Measurements from ENCODE around the gene BASP1.
"Not testable (repeated sequence)": the region's sequence is repeated elsewhere in the genome, so short reads cannot be mapped to it uniquely, and the experiment has no call there.

Gene BASP1

DNA sequence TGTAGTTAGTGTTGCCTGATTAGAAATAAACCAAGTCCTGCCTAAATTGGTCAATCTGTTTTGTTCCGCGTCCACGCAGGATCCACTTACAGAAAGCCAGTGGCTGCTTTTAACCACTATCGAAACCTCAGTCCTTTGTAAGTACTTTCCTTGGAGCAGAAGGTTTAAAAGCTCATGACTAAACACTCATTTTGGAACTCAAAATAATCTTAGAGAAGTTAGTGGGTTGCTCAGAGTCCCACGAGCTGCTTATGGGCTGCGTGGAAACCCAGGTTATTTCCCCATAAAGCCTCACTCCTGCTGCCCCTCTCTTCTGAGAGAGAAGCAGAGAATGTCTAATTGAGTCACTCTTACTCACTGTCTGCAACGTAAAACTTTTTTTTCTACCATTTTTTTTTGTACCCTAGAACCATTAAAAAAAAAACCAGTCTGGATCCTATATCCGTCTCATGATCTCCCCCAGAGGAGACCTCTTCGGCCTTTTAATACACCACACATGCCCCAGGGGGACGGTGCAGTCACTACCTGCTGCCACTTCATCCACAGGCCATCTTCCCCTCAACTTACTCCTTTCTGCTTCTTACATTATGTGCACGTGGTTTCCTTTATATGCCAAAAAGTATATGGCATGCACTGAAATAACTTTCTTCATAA is 7.6 kb downstream of the BASP1 start:
- no peak for DNase-seq

DNA sequence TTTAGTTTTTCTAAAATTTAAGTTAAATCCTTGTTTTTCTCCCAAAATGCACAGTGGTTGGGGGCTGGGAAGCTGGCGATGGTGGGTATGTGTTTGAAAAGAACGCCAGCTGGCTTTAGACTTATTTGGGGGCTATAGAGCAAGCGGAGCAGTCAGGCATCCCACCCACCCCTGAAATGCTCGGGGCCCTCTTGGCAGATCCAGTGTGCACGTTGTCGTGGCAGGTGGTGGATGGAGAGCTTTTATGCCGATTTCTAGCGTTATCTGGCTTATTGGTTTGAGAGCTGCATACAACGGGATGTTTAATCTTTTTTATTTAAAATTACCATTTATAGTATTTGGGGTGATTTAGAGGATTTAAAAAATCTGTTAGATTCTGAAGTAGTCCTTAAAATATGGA is 8.1 kb downstream of the BASP1 start:
- DNase-seq, result no peak

DNA sequence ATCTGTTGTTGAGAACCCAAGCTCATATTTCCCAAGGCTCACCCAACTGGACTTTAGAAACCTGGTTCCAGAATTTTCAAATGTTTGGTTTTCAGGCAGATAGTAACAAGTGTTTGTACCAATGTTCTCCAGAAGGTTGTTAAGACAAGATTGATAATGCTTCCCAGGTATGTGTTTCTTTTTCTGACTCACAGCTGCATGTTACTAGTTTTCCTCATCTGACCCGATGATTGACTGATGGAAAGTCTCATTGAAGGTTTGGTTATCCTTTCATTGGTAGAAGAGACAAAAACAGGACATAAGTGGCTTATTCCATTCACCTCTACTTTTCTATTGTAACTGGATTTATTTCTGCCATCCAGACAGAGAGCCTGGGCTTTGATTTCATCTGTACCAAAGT is 10.4 kb downstream of the BASP1 start:
- DNase-seq, result no peak

DNA sequence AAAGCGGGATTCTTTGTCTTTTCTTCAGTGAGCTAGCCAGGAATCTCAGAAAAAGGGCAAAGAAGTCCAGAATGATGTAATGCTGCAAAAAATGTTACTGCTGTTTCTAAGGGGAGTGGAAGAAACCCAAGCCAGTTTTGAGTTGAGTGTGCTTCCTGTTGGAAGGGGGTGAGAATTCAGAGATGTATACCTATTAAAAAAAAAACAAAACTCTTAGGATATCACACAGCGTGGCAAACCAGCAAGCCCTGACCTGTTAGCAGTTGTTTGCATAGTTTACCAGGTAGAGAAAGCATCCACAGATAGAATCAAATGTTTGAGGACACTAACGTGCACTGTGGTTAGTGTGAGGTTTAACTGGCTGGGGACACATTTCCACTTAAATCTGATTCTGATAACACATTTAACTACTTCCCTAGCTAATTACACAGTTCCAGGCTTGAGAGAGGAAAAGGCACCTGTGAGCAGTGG is 11.4 kb downstream of the BASP1 start:
- DNase-seq, result no peak

DNA sequence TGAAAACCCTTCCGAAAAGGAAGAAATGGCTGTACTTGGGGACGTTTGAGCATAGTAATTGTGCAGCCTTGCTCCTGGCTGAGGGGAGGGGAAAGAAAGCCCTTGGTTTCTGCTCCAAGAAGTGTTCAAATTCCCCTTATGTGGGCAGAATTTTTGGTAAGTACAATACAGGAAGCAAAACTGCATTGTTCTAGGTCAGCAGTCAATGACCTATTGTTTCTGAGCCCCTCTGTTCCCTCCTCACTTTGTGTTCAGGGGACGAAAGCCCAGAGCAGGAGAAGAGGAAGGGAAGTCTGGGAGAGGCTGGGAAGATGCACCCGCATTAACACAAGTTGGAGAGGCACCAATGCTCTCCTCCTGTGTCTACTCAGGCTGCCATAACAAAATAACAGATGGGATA is 11.9 kb downstream of the BASP1 start:
- peak in 1 of 2 experiments; percentile 34 for DNase-seq

DNA sequence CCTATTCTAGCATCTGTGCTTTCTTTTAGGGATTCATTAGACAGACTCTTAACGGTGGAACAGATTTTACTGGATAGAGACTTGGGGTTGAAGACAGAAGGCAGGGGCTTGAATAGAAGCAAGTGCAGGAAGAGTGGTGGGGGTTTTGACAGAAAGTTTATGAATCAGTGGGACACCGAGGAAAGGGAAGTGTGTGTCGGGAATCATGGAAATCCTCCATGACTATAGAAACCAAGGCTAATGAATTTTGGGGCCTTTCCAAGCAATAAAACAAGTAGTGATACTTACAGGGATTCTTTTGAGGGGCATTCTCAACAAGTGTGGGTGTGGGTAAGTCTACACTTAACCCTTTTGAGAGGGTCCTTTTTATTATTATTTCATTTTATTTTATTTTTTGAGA is 12.8 kb downstream of the BASP1 start:
- no peak for DNase-seq

DNA sequence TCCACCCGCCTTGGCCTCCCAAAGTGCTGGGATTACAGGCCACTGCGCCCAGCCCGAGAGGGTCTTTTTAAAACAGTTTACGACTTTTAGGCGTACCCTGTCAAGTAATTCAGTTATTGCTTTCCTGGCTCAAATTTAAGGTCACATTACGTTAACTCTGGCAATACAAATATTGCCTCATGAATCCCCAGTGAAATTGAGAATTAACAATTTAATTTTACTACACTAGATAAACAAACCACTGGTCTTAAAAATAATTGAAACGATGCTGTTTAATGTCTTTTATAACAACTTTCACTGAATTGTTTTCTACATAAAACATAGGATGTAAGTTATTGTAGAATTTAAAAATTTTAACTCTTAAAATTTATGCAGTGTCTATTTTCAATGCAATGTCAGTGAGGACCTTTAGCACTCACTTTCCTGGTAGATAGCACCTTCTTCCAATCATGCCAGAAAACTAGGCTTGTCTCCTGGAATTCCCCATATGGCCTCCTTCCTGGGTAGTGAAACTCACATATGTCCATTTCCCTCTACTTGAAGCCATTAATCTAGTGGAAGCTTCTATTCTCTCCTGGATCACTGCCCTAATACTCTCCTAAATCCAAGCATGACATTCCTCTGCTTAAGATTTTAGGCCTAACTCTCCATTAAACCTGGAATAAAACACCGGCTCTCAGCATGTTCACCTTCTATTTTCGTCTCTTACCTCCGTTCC is 13.5 kb downstream of the BASP1 start:
- peak in 1 of 2 experiments; percentile 49 for DNase-seq

DNA sequence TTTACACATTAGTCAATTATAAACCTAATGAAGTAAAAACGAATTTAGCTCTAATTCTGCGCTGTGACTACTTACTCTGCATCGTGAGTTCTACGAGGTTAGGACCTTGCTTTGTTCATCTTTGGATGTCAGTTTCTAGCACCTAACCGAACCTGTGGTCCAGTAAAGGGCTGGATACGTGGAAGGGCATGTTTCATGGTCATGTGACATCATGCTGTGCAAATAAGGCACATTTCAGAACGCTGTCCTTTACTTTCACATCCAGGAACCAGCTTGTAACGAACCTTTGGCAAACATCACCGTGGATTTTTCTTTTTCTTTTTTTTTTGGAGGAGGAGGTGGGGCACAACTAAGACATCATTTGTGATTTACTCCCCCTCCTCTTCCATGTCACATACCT is 15.0 kb downstream of the BASP1 start:
- no peak for DNase-seq

DNA sequence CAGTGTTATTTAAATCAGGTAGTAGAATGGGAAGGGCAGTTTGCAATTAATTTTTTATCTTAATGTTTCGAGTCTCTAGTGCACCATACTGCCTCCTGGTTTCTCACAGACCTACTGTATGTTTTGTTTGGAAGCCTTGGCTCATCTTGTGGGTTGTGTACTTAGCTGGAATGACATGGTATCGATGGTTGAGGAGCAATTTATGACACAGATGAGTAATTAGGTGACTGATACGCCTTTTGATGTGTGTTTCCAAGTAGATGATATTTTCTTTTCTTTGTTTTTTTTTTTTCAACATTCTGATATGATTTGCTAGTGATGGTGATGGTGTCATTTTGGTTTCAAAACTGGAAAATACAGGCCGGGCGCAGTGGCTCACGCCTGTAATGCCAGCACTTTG is 16.1 kb downstream of the BASP1 start:
- no peak for DNase-seq

DNA sequence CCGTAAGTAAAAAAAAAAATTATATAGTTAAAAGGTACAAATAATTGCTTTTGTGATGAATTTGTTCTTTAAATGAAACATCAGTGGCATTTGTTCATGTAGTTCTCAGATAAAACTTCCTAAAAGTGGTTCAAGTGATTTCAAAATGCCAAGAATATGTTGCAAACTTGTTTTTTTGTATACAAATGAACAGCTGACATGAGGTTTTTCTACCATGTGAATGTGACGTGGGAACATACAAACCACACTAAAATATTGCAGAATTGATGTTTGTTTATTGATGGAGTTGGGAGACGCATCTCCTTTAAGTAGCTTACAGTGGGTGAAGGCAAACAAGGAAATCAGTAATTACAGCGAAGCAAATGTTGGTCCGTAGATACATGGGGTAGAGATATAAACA is 16.9 kb downstream of the BASP1 start:
- DNase-seq, result no peak

DNA sequence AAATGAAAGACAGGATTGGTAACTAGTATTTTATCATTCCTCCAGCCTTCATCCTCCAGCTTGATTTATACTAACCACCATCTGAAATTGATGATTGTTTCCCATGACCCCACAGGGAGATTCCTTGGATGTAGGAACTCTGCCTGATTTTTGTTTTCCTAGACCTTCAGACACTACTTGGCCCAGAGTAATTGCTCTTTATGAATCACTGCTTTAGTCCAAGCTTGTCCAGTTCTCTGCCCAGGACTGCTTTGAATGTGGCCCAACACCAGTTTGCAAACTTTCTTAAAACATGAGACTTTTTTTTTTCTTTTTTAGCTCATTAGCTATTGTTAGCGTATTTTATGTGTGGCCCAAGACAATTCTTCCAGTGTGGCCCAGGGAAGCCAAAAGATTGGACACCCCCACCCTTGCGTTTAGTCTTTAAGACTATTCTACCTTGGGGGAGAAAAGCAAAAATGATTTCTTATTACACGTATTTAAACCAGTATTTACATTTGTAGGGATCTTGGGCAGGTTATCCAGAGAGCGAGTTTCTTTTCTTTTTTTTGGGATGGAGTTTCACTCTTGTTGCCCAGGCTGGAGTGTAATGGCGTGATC is 18.4 kb downstream of the BASP1 start:
- DNase-seq, result no peak

DNA sequence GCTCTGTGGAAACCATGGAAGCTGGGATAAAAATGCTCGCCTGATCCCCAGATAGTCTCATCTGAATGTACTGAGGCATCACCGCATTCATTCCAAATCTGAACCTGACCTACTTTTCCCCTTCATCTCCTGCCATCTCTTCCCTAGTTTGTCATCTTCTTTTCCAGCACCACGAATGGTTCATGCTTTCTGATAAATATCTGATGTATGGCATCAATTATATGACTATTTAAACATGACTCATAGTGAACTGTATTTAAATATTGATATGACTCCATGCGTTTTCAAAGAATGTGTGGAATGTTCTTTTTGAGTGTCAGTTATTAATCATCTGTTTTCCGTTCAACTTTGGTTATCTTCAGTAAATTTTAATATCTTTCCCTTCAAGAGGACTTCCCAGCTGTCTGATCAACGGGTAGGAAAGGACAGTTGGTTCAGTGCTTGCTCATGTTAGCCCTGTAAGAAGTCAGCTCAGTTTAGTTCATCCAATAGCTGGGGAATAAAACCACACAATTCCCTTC is 21.1 kb downstream of the BASP1 start:
- DNase-seq, result no peak

DNA sequence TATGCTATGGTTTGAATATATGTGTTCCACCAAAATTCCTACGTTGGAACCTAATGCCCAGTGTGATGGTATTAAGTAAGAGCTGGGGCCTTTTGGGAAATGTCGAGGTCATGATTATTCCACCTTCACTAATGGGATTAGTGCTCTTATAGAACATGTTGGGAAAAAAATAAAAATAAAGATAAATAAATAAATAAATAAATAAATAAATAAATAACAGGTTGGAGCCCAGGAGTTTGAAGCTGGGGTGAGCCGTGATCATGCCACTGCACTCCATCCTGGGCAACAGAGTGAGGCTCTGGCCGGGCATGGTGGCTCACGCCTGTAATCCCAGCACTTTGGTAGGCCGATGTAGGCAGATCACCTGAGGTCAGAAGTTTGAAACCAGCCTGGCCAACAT is 22.5 kb downstream of the BASP1 start:
- DNase-seq, result no peak

DNA sequence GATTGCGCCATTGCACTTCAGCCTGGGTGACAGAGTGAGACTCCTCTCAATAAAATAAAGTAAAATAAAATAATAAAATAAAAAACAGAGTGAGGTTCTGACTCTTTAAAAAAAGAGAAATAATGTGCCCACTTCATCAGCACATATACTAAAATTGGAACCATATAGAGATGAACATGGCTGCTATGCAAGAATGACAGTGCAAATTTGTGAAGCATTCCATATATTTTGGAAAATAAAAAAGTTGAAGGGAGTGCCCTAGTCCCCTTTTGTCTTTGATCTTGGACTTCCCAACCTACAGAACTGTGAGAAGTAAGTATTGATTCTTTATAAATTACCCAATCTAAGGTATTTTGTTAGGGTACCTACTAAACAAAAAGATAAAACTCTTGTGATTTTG is 23.1 kb downstream of the BASP1 start:
- DNase-seq, result no peak

DNA sequence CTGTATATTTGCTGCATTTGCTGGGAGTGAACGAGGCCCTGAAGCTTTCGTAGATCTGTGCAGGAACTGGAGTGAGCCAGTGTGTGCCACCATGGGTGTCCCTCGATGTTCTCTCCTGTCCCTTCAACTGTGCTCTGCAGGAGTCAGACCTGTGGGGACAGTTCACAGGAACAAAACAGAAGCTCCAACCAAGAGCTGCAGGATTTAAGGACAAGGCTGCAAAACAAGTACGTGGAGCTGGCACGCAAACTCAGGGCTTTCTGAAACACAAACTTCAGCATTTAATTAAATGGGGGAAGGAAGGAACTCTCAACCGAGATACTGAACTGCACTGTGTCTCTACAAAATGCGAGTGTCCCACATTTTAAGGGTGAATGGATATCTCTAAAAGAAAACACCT is 24.2 kb downstream of the BASP1 start:
- DNase-seq, result no peak

DNA sequence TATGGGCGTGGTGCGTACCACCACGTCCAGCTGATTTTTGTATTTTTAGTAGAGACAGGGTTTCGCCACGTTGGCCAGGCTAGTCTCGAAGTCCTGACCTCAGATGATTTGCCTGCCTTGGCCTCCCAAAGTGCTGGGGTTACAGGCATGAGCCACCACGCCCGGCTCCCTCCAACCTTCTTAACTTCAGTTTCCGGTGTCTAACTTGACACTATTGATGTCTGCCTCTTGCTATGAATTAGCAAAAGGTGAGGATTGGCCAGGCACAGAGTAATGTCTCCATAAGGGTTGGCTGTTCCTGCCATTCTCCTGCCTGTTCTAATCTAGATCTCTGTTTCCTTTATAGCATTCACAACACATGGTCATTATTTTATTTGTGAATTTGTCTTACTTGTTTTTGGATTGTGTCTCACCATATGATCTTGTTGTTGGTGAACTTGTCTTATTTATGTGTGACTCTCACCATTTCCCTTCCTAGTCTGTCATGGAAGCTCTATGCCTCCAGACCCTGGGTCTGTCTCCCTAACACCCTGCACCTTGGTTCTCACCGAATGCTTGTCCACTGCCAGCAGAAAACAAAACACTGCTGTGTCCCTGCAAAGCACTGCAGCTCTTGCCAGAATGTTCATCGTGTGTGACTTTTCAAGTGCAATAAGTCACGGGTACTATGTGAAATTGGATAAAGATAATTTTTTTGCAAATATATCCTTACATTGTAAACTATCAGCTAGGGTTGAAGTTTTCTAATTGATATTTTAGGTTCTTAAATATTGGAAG is 26.0 kb downstream of the BASP1 start:
- DNase-seq, result no peak

DNA sequence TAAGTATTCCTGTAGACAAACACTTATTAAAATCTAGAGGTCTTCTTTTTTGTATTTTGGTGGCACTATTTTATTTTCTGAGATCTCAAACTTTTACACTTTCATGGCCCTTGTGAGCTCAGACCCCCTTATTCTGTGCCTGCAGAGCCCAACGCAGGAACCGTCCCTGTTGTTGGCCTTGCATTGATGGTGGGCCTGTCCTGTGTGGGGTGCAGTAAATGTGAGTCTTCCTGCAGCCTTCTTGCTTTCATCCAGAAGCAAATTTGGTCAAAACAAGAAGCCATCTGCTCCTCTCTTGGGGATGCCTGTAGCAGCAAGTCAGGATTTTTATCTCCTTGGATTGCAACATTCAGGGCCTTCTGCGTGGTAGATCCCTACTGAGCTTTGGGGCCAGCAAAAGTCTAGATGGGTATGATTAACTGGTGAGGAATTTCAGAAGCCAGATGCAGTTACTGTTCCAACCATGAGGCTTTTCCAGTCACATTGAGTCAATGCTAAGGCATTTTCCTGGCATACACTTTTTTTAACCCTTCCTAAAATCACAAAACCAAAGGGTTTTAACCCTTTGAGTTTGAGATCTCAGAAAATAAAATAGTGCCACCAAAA is 31.7 kb downstream of the BASP1 start:
- peak; percentile 61 to 92 for DNase-seq

DNA sequence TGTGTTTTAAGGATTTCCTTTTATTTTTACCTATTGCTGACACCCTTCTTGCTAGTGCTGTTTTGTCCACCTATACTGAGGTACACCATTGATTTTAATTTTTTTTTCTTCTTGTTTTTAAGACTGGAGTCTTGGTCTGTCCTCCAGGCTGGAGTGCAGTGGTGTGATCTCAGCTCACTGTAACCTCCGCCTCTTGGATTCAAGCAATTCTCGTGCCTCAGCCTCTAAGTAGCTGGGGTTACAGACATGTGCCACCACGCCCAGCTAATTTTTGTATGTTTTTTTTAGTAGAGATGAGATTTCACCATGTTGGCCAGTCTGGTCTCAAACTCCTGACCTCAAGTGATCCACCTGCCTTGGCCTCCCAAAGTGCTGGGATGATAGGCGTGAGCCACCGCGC is 32.4 kb downstream of the BASP1 start:
- not testable (repeated sequence) for DNase-seq

DNA sequence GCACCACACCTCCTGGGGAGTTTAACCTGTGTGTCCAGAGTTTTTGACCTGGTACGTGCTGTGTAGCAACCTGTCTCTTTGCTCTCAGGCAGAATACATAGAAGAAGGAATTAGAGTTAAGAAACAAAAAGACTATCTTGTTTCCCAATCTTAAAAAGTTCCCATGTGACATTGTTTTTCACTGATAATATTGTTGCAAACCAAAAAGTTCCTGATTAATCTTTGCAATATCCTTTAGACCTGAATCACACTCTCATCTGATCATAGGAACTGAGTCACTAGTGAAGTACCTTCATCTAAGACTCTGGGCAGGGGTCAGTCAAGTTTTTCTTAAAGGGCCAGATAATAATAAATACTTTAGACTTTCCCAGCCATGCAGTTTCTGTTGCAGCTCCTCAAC is 35.1 kb downstream of the BASP1 start:
- DNase-seq, result no peak

DNA sequence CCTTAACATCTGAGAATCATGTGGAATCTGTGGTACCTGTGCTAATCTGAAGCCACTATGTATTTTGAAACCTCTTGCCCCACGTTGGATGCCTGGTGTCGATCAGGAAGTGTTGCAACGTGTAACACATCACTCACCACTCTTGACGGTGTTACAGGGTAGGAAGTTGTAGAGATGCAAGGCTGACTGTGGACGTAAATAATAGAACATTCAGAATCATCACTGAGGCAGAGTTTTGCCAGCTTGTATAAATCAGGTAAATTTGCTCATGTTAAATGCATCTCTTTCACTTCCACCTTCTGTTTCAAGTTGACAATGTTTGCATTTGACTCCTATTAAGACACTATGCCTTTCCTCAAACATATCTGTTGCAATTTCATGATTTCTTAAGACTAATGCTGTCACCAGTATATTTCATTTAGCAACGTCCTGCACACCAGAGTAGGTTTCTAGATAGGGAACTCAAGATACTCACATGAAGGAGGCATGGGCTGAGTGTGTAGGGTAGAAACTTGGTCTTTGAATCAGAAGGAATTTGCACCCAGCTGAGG is 38.1 kb downstream of the BASP1 start:
- no peak for DNase-seq

DNA sequence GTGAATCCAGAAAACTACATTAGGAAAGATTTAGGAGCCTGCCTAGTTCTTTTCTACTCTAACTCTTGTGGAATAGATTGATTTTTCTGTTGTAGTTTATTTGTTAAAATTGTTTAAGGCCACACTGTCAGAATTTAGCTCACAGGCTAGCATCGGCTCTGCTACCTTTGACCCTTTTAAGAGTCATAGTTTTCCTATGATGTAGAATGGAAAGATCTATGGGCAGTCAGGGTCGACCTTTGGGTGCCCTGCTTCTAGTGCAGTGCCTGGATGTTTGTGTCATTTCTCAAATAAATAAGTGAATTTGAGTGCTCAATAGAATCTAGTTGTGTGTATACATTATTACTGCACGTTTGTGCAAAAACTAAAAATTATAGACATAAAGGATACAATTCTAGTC is 38.7 kb downstream of the BASP1 start:
- no peak for DNase-seq

DNA sequence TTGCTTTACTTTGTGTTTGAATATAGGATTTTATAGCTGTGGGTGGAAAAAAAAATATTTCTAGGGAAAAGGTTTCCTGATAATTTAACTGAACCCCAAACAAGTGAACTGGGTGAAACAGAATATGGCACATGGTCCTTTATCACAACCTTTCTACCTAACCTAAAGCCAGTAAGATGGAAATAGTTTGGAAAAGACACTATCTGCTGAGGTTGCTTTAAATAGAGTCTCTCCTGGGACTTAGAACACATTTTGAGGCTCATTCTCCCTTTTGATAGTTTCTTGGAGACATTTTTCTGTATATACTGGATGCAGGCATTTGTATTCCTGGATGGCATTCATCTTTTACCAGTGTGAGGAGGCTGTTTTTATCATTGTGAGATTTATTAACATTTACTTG is 39.4 kb downstream of the BASP1 start:
- DNase-seq, result no peak
